Brain microvascular endothelial cell (primary cell): ENCODE data around the gene ZNF862.

Source experiments
- DNase-seq: peaks from one replicate; pipeline ENCODE4 v3.0.0-alpha.2; 2020
- H3K27ac ChIP-seq: fragments of 250-450 bp; sonication (Bioruptor Pico); 2 replicates; pipeline ENCODE4 v1.5.1; 2020; ENCODE audit warnings: mild to moderate bottlenecking, moderate library complexity
- H3K27me3 ChIP-seq: fragments of 250-450 bp; sonication (Bioruptor Pico); replicated peaks from 2 replicates; pipeline ENCODE4 v1.5.1; 2020; ENCODE audit warnings: mild to moderate bottlenecking
- H3K36me3 ChIP-seq: fragments of 250-450 bp; sonication (Bioruptor Pico); replicated peaks from 2 replicates; pipeline ENCODE4 v1.5.1; 2020; ENCODE audit warnings: mild to moderate bottlenecking
- H3K4me3 ChIP-seq: 2 replicates; pipeline ENCODE4 v1.5.1; 2011; ENCODE audit warnings: low read depth, mild to moderate bottlenecking, control low read depth, low read length, moderate library complexity
- CTCF ChIP-seq: IDR thresholded peaks from 2 replicates; pipeline ENCODE4 v1.5.1; 2011; ENCODE audit warnings: low read depth, mild to moderate bottlenecking, moderate library complexity, low read length, control low read depth, inconsistent platforms; ENCODE audit errors: missing control alignments
- in situ Hi-C: cut with HindIII; loops from 2 replicates; pipeline ENCODE4 v1.10.0; 2017; ENCODE audit warnings: low sequenced_read_pairs, low pct_ligation_motif_present

Gene ZNF862

GRCh38 chr7:149813254-149814035 lies 24.7 kb upstream of the ZNF862 start:
- no peaks in the 10 kb centered on the region for H3K36me3 ChIP-seq
- H3K4me3 ChIP-seq: no peak overlapping the region
- no peak overlapping the region for H3K27ac ChIP-seq
- H3K27me3 ChIP-seq: no peaks in the 10 kb centered on the region
- no peak for DNase-seq
- no peak for TF ChIP-seq CTCF
- in situ Hi-C loops: no loop called here

GRCh38 chr7:149814494-149814893 lies 23.7 kb upstream of the ZNF862 start:
- H3K27ac ChIP-seq: no peak overlapping the region
- no peaks in the 10 kb centered on the region for H3K36me3 ChIP-seq
- DNase-seq: no peak
- TF ChIP-seq CTCF: no peak
- no peaks in the 10 kb centered on the region for H3K27me3 ChIP-seq
- in situ Hi-C loops: no loop called here
- H3K4me3 ChIP-seq: no peak overlapping the region

- H3K27ac ChIP-seq: no peak overlapping the region
- TF ChIP-seq CTCF: no peak
- H3K27me3 ChIP-seq: no peaks in the 10 kb centered on the region
- in situ Hi-C loops: no loop called here
- H3K4me3 ChIP-seq: no peak overlapping the region
- no peak for DNase-seq
- no peaks in the 10 kb centered on the region for H3K36me3 ChIP-seq
Observed at GRCh38 chr7:149815121-149815520, 23.1 kb upstream of the ZNF862 start.

GRCh38 chr7:149815661-149816266 lies 22.4 kb upstream of the ZNF862 start:
- no peak overlapping the region for H3K4me3 ChIP-seq
- no peaks in the 10 kb centered on the region for H3K27me3 ChIP-seq
- H3K27ac ChIP-seq: no peak overlapping the region
- no peak for TF ChIP-seq CTCF
- in situ Hi-C loops: no loop called here
- no peaks in the 10 kb centered on the region for H3K36me3 ChIP-seq
- no peak for DNase-seq

- in situ Hi-C loops: no loop called here
- no peak for DNase-seq
- H3K4me3 ChIP-seq: no peak overlapping the region
Observed at GRCh38 chr7:149816267-149816751, 21.9 kb upstream of the ZNF862 start.

More at GRCh38 chr7:149816267-149816751, 21.9 kb upstream of the ZNF862 start:
- Histone ChIP-seq H3K27ac (no peak overlapping the region), H3K27me3 (no peaks in the 10 kb centered on the region), H3K36me3 (no peaks in the 10 kb centered on the region)
- TF ChIP-seq CTCF: no peak
